AG04450 (cell line): ENCODE measurements around the gene CD3G. TPM values are rescaled to one million over a fixed set of nuclear protein-coding genes. Genes with fewer than 3 reads are reported as not detected.
A peak's percentile ranks its signal among the peaks of the same experiment; 100 is the strongest.

Experiments
- CTCF ChIA-PET: fragments of 300-600, 350-600 bp; formaldehyde crosslinking; extraction: SDS; loops from one replicate; lab custom pipeline; 2022; ENCODE audit warnings: antibody characterized with exemption, inconsistent platforms; lab: Charles Lee
- POLR2A ChIA-PET: fragments of 350-600 bp; formaldehyde crosslinking; extraction: SDS; loops from one replicate; lab custom pipeline; 2021; ENCODE audit warnings: antibody characterized with exemption, inconsistent platforms; lab: Yijun Ruan, JAX
- DNase-seq: peaks from one replicate; pipeline ENCODE4 v3.0.0-alpha.2; 2011; ENCODE audit warnings: low read depth, low spot score
- H3K27ac ChIP-seq: one replicate; pipeline ENCODE4 v1.5.1; 2012; ENCODE audit warnings: low read depth, low read length, control low read depth
- H3K27me3 ChIP-seq: one replicate; pipeline ENCODE4 v1.6.0; 2012; ENCODE audit warnings: low read length; ENCODE audit not compliant: control insufficient read depth, insufficient read depth
- H3K4me3 ChIP-seq: 2 replicates; pipeline ENCODE4 v1.5.1; 2011; ENCODE audit warnings: mild to moderate bottlenecking, low read depth, low read length, control low read depth
- H3K9me3 ChIP-seq: 2 replicates; pipeline ENCODE4 v1.5.1; 2012; ENCODE audit warnings: low read length; ENCODE audit not compliant: control insufficient read depth, insufficient read depth
- polyA minus RNA-seq: library from RNA; depleted of rRNA, polyadenylated mRNA; stranded (reverse); fragments of >200 nt; gene quantifications from 2 replicates; pipeline ENCODE4 v1.2.3, GENCODE V29; 2011; rRNA and poly(A)+ RNA removed
- polyA plus RNA-seq: library from polyadenylated mRNA; depleted of rRNA; stranded (reverse); fragments of >200 nt; gene quantifications from 2 replicates; pipeline ENCODE4 v1.2.3, GENCODE V29; 2011; rRNA removed
- TF ChIP-seq, protein P1 (sequence below): IDR thresholded peaks from 2 replicates; pipeline ENCODE4 v1.5.1; 2011; ENCODE audit warnings: low read depth, low read length, control low read depth, inconsistent platforms

CD3G gene
- polyA plus RNA-seq = not detected in 2 replicates
- polyA minus RNA-seq = not detected in 2 replicates

DNA sequence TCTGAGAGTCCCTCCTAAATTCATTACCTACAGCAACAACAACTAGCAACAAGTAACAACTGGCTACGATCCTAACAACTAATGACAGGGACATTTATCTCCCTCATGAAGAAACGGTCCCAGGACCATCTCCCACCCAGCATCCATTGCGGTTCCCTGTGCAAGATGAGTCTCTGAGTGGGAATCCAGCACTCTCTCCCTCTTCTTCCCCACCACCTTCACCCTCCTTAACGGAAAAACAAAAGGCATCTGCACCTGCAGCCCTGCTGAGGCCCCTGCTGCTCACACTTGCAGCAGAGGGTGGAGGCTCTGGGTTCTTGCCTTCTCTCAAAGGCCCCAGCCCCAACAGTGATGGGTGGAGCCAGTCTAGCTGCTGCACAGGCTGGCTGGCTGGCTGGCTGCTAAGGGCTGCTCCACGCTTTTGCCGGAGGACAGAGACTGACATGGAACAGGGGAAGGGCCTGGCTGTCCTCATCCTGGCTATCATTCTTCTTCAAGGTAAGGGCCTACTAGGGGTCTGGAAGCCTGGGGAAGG lies at the start of gene CD3G:
Gene CD3G (plus strand): TSS at position 364 of the 535 bp plus-strand sequence. CDS start 80 bp downstream, at position 444.
- no peak for DNase-seq
- ChIA-PET POLR2A (no interaction called here), CTCF (no interaction called here)
- H3K9me3 ChIP-seq = no peaks in the 10 kb centered on the region
- H3K27ac ChIP-seq = no peak within 1 kb of the TSS
- TF ChIP-seq, protein P1, sequence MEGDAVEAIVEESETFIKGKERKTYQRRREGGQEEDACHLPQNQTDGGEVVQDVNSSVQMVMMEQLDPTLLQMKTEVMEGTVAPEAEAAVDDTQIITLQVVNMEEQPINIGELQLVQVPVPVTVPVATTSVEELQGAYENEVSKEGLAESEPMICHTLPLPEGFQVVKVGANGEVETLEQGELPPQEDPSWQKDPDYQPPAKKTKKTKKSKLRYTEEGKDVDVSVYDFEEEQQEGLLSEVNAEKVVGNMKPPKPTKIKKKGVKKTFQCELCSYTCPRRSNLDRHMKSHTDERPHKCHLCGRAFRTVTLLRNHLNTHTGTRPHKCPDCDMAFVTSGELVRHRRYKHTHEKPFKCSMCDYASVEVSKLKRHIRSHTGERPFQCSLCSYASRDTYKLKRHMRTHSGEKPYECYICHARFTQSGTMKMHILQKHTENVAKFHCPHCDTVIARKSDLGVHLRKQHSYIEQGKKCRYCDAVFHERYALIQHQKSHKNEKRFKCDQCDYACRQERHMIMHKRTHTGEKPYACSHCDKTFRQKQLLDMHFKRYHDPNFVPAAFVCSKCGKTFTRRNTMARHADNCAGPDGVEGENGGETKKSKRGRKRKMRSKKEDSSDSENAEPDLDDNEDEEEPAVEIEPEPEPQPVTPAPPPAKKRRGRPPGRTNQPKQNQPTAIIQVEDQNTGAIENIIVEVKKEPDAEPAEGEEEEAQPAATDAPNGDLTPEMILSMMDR = no peak
- peaks cover 6% of the 10 kb centered on the region for H3K27me3 ChIP-seq
- no peak within 1 kb of the TSS for H3K4me3 ChIP-seq

- no peak overlapping the region for H3K27ac ChIP-seq
- H3K27me3 ChIP-seq = no peaks in the 10 kb centered on the region
- POLR2A ChIA-PET = no interaction called here
- CTCF ChIA-PET = interaction anchor here (0.8 to 1.5 kb wide), 6 partner anchors 14 to 124 kb away, joined by 3 to 4 read pairs (median 4); no protein-coding TSS in a partner anchor
- no peaks in the 10 kb centered on the region for H3K9me3 ChIP-seq
- DNase-seq = no peak
- TF ChIP-seq, protein P1 = no peak
- no peak overlapping the region for H3K4me3 ChIP-seq
Measured at GRCh38 chr11:118295199-118295598, 48.9 kb upstream of the CD3G start.

GRCh38 chr11:118295815-118296454 lies 48.2 kb upstream of the CD3G start:
- CTCF ChIA-PET = interaction anchor here (0.8 to 1.5 kb wide), 6 partner anchors 13 to 125 kb away, joined by 3 to 4 read pairs (median 4); no protein-coding TSS in a partner anchor
- POLR2A ChIA-PET = no interaction called here
- DNase-seq = no peak

GRCh38 chr11:118301600-118302195 lies 42.4 kb upstream of the CD3G start:
- Histone ChIP-seq H3K4me3 (no peak overlapping the region), H3K27me3 (peaks cover 7% of the 10 kb centered on the region), H3K9me3 (no peaks in the 10 kb centered on the region), H3K27ac (no peak overlapping the region)
- ChIA-PET POLR2A (no interaction called here), CTCF (interaction anchor here (1.2 kb wide), 1 partner anchor 51 kb away, joined by 5 read pairs; no protein-coding TSS in a partner anchor)
- TF ChIP-seq, protein P1 = no peak
- no peak for DNase-seq

More at GRCh38 chr11:118295815-118296454, 48.2 kb upstream of the CD3G start:
- TF ChIP-seq, protein P1 = peak; percentile 43
- Histone ChIP-seq H3K9me3 (no peaks in the 10 kb centered on the region), H3K4me3 (no peak overlapping the region), H3K27me3 (no peaks in the 10 kb centered on the region), H3K27ac (no peak overlapping the region)

GRCh38 chr11:118304227-118304567 lies 39.9 kb upstream of the CD3G start:
- no peaks in the 10 kb centered on the region for H3K9me3 ChIP-seq
- no peak overlapping the region for H3K27ac ChIP-seq
- POLR2A ChIA-PET = no interaction called here
- no peak overlapping the region for H3K4me3 ChIP-seq
- no peak for DNase-seq
- TF ChIP-seq, protein P1 = no peak
- peaks cover 7% of the 10 kb centered on the region for H3K27me3 ChIP-seq
- CTCF ChIA-PET = no interaction called here
